Epithelial cell of proximal tubule (primary cell): ENCODE data around the gene SH3BGR. TPM values are rescaled to one million over a fixed set of nuclear protein-coding genes. Genes with fewer than 3 reads are reported as not detected.
"Not testable (repeated sequence)": the region's sequence is repeated elsewhere in the genome, so short reads cannot be mapped to it uniquely, and the experiment has no call there.

ENCODE experiments used
- DNase-seq: peaks from one replicate; pipeline ENCODE4 v3.0.0-alpha.2; 2011; ENCODE audit warnings: low read depth
- H3K4me3 ChIP-seq: 2 replicates; pipeline ENCODE4 v1.5.1; 2011; ENCODE audit warnings: low read depth, mild to moderate bottlenecking, low read length
- total RNA-seq: library from RNA; depleted of rRNA; stranded (reverse); fragments of >200 nt; gene quantifications from 2 replicates; pipeline ENCODE4 v1.2.3, GENCODE V29; 2015
- TF ChIP-seq, protein P1 (sequence below): conservative IDR thresholded peaks from 2 replicates; pipeline ENCODE4 v1.5.1; 2012; ENCODE audit warnings: low read depth, mild to moderate bottlenecking, low read length

SH3BGR gene
- total RNA-seq, 1 donor from 2014 or later: 0.63 TPM

GRCh38 chr21:39533545-39534380 lies 82.0 kb downstream of the SH3BGR start:
- DNase-seq: no peak
- TF ChIP-seq, protein P1, sequence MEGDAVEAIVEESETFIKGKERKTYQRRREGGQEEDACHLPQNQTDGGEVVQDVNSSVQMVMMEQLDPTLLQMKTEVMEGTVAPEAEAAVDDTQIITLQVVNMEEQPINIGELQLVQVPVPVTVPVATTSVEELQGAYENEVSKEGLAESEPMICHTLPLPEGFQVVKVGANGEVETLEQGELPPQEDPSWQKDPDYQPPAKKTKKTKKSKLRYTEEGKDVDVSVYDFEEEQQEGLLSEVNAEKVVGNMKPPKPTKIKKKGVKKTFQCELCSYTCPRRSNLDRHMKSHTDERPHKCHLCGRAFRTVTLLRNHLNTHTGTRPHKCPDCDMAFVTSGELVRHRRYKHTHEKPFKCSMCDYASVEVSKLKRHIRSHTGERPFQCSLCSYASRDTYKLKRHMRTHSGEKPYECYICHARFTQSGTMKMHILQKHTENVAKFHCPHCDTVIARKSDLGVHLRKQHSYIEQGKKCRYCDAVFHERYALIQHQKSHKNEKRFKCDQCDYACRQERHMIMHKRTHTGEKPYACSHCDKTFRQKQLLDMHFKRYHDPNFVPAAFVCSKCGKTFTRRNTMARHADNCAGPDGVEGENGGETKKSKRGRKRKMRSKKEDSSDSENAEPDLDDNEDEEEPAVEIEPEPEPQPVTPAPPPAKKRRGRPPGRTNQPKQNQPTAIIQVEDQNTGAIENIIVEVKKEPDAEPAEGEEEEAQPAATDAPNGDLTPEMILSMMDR: no peak
- H3K4me3 ChIP-seq: no peak overlapping the region

DNA sequence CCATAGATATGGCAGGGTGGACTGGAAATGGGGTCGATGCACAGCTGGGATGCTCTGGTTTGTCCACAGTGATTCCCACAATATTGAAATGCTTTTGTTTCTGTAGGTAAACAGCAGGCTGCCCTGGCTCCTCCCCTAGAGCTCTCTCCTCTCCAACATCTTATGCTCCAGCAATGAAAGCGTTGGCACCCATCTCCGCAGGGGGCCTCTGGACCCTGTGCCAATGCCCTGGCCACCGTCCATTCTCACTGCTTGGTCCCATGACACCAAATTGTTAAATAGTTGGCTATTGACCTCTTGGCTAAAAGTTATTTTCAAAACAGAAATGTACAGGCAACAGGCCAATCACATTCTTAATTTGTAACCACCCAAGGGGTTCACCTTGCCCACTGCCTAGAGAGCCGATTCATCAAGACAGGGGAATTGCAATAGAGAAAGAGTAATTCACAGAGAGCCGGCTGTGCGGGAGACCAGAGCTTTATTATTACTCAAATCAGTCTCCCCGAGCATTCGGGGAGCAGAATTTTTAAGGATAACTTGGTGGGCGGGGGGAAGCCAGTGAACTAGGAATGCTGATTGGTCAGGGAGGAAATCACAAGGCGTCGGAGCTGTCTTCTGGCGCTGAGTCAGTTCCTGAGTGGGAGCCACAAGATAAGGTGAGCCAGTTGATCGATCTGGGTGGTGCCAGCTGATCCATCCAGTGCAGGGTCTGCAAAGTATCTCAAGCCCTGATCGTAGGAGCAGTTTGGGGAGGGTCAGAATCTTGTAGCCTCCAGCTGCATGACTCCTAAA lies 84.1 kb downstream of the SH3BGR start:
- TF ChIP-seq, protein P1: no peak
- H3K4me3 ChIP-seq: no peak overlapping the region
- no peak for DNase-seq

- TF ChIP-seq, protein P1: no peak
- no peak overlapping the region for H3K4me3 ChIP-seq
- no peak for DNase-seq
Observed at GRCh38 chr21:39536835-39537234, 85.1 kb downstream of the SH3BGR start.

DNA sequence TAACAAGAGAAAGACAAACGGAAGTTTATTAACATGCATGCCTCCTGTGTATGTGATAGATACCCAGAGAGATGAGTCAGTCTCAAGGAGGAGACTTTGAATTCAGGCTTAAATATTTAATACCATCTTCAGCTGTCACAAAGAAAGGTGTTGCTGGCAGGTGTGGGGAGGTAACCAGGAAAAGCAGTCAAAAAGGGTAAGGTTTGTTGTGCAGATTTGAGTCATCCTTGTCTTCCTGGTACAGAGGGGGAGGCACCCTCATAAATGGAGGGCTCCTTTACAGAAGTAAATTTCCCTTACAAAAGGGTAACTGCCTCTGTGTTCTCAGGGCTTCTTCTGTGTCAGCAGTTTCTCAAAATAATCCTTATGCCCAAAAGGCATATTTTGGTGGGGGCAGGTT lies 85.8 kb downstream of the SH3BGR start:
- H3K4me3 ChIP-seq: no peak overlapping the region
- TF ChIP-seq, protein P1: no peak
- DNase-seq: no peak

GRCh38 chr21:39538453-39539042 lies 86.8 kb downstream of the SH3BGR start:
- TF ChIP-seq, protein P1: no peak
- DNase-seq: no peak
- H3K4me3 ChIP-seq: no peak overlapping the region

DNA sequence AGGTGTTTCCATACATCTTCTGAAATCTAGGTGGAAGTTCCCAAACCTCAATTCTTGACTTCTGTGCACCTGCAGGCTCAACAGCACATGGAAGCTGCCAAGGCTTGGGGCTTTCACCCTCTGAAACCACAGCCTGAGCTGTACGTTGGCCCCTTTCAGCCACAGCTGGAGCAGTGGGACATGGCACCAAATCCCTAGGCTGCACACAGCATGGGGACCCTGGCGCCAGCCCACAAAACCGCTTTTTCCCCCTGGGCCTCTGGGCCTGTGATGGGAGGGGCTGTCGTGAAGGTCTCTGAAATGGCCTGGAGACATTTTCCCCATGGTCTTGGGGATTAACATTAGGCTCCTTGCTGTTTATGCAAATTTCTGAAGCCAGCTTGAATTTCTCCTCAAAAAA lies 88.6 kb downstream of the SH3BGR start:
- DNase-seq, H3K4me3 ChIP-seq: not testable (repeated sequence)

GRCh38 chr21:39542736-39543135 lies 91.0 kb downstream of the SH3BGR start:
- TF ChIP-seq, protein P1: no peak
- DNase-seq: no peak
- H3K4me3 ChIP-seq: no peak overlapping the region
